Endothelial cell of umbilical vein (primary cell): ENCODE results near the gene ANKS1A. TPM values are rescaled to one million over a fixed set of nuclear protein-coding genes. Genes with fewer than 3 reads are reported as not detected.

ENCODE experiments used
- BruUV-seq: library from RNA; stranded (reverse); fragments of 400-500 nt; replicated peaks from 2 replicates; lab custom pipeline; 2021; lab: Mats Ljungman, UMichigan
- CTCF ChIA-PET: fragments of 300-600, 350-600 bp; sonication (Branson Sonifier 250); formaldehyde crosslinking; loops from one replicate; lab custom pipeline; 2021; ENCODE audit warnings: antibody characterized with exemption, inconsistent platforms; lab: Charles Lee
- POLR2A ChIA-PET: fragments of 300-600, 350-600 bp; sonication (Branson Sonifier 250); formaldehyde crosslinking; loops from one replicate; lab custom pipeline; 2021; ENCODE audit warnings: antibody characterized with exemption, inconsistent platforms; lab: Charles Lee
- DNase-seq: peaks from one replicate; pipeline ENCODE4 v3.0.0-alpha.2; 2011; ENCODE audit warnings: low read depth, low spot score
- FAIRE-seq: peaks from 2 replicates; lab custom pipeline; 2011; peaks lifted over from hg19 to GRCh38; lab: Jason Lieb, UNC
- H2AFZ ChIP-seq: 2 replicates; pipeline ENCODE4 v1.6.0; 2012; ENCODE audit warnings: low read depth, low read length, control low read depth, inconsistent platforms
- H3K27ac ChIP-seq: 2 replicates; pipeline ENCODE4 v1.5.1; 2011; ENCODE audit warnings: low read depth, mild to moderate bottlenecking, control low read depth, low read length, moderate library complexity; ENCODE audit not compliant: insufficient read depth
- H3K27me3 ChIP-seq, 2 experiments: 2 replicates each; pipeline versions ENCODE4 v1.6.0 to v1.6.1; 2011; ENCODE audit warnings: low read length in 2 of 2, mixed read lengths in 1 of 2; ENCODE audit not compliant: control insufficient read depth in 2 of 2, insufficient read depth in 2 of 2
- H3K36me3 ChIP-seq, 2 experiments: 2 replicates in 1 of 2; 3 replicates in 1 of 2; pipeline ENCODE4 v1.5.1; 2011; ENCODE audit warnings: low read length in 2 of 2, mild to moderate bottlenecking in 1 of 2, moderate library complexity in 1 of 2; ENCODE audit not compliant: control insufficient read depth in 2 of 2, insufficient read depth in 2 of 2; ENCODE audit errors: extremely low read depth in 1 of 2
- H3K4me1 ChIP-seq: 3 replicates; pipeline ENCODE4 v1.5.1; 2011; ENCODE audit warnings: mild to moderate bottlenecking, low read length; ENCODE audit not compliant: control insufficient read depth, insufficient read depth; ENCODE audit errors: extremely low read depth
- H3K4me2 ChIP-seq: 2 replicates; pipeline ENCODE4 v1.6.1; 2011; ENCODE audit warnings: low read length, control low read depth, mixed read lengths; ENCODE audit not compliant: insufficient read depth
- H3K4me3 ChIP-seq, 3 experiments: fragments of 200-600 bp in 1 of 3; sonication (generic), shearing (Covaris generic) in 1 of 3; replicated peaks in 1 of 3; 2 replicates each; pipeline ENCODE4 v1.5.1; 2011 to 2016; ENCODE audit warnings: control low read depth in 3 of 3, low read length in 3 of 3, mild to moderate bottlenecking in 2 of 3, inconsistent platforms in 1 of 3, low read depth in 1 of 3, moderate library complexity in 1 of 3; ENCODE audit not compliant: insufficient read depth in 1 of 3
- H3K79me2 ChIP-seq: 2 replicates; pipeline ENCODE4 v1.6.0; 2012; ENCODE audit warnings: low read length, inconsistent platforms; ENCODE audit not compliant: control insufficient read depth, insufficient read depth
- H3K9ac ChIP-seq: replicated peaks from 2 replicates; pipeline ENCODE3; 2011; ENCODE audit warnings: low read length, control low read depth; ENCODE audit not compliant: insufficient read depth; ENCODE audit errors: extremely low read depth
- H3K9me1 ChIP-seq: replicated peaks from 3 replicates; pipeline ENCODE4 v1.6.0; 2011; ENCODE audit warnings: mild to moderate bottlenecking, low read length; ENCODE audit not compliant: control insufficient read depth, insufficient read depth; ENCODE audit errors: extremely low read depth
- H3K9me3 ChIP-seq: replicated peaks from 2 replicates; pipeline ENCODE4 v1.5.1; 2012; ENCODE audit warnings: low read length, inconsistent platforms; ENCODE audit not compliant: control insufficient read depth, insufficient read depth
- H4K20me1 ChIP-seq: replicated peaks from 2 replicates; pipeline ENCODE3; 2011; ENCODE audit warnings: mild to moderate bottlenecking, low read length; ENCODE audit not compliant: control insufficient read depth, insufficient read depth; ENCODE audit errors: extremely low read depth
- EZH2 ChIP-seq: IDR thresholded peaks from 2 replicates; pipeline ENCODE4 v1.6.1; 2012; ENCODE audit warnings: borderline replicate concordance, low read depth, mild to moderate bottlenecking, moderate library complexity, low read length, inconsistent platforms; ENCODE audit not compliant: severe bottlenecking
- FOS ChIP-seq: IDR thresholded peaks from 2 replicates; pipeline ENCODE4 v1.6.1; 2011; ENCODE audit warnings: mild to moderate bottlenecking, low read length, moderate library complexity, borderline replicate concordance; ENCODE audit not compliant: insufficient read depth
- GATA2 ChIP-seq: IDR thresholded peaks from 2 replicates; pipeline ENCODE4 v1.7.0; 2011; ENCODE audit warnings: low read depth, mild to moderate bottlenecking, moderate library complexity, mixed read lengths, low read length; ENCODE audit not compliant: insufficient read length, insufficient read depth
- JUN ChIP-seq: IDR thresholded peaks from 2 replicates; pipeline ENCODE4 v1.6.1; 2011; ENCODE audit warnings: borderline replicate concordance, low read depth; ENCODE audit not compliant: insufficient read length, insufficient read depth
- MAX ChIP-seq: IDR thresholded peaks from 2 replicates; pipeline ENCODE4 v1.6.1; 2011; ENCODE audit not compliant: insufficient read depth, insufficient read length
- MYC ChIP-seq: IDR thresholded peaks from one replicate; pipeline ENCODE4 v1.6.1; 2011; ENCODE audit warnings: mild to moderate bottlenecking, low read depth, low read length
- POLR2A ChIP-seq: IDR thresholded peaks from 2 replicates; pipeline ENCODE4 v1.6.1; 2012; ENCODE audit warnings: low read depth, mild to moderate bottlenecking, control low read depth, low read length
- POLR2AphosphoS5 ChIP-seq: IDR thresholded peaks from 2 replicates; pipeline ENCODE4 v1.6.1; 2012; ENCODE audit warnings: low read depth, mild to moderate bottlenecking, control low read depth, low read length, moderate library complexity; ENCODE audit not compliant: insufficient read depth
- dilution Hi-C: fragments of 300-500 bp; cut with MboI; formaldehyde crosslinking; loops from one replicate; pipeline ENCODE4 v1.15.0; 2019; ENCODE audit warnings: low sequenced_read_pairs; ENCODE audit not compliant: extremely low pct_ligation_motif_present
- intact Hi-C: fragments of 100-400 bp; cut with micrococcal nuclease; formaldehyde crosslinking; loops from one replicate; pipeline ENCODE4 v1.10.0; 2022
- polyA plus RNA-seq, 4 experiments: library from polyadenylated mRNA; depleted of rRNA in 3 of 4; stranded (reverse) in 3 of 4; unstranded in 1 of 4; fragments of >200 nt; gene quantifications; 2 replicates each; pipeline versions ENCODE4 v1.2.1 to v1.2.3, GENCODE V29; 2011 to 2012; ENCODE audit warnings: missing spikeins in 1 of 4
- total RNA-seq: library from RNA; stranded (reverse); gene quantifications from 2 replicates; pipeline ENCODE4 v1.2.3, GENCODE V29; 2021
- TF ChIP-seq, protein P1 (sequence below), 2 donors: IDR thresholded peaks; 1 replicate in 1 of 2; 2 replicates in 1 of 2; pipeline ENCODE4 v1.5.1; 2011; ENCODE audit warnings: low read length in 2 of 2, mild to moderate bottlenecking in 2 of 2, moderate library complexity in 2 of 2, control low read depth in 1 of 2, inconsistent platforms in 1 of 2, low read depth in 1 of 2; ENCODE audit not compliant: insufficient read depth in 1 of 2; ENCODE audit errors: extremely low read depth in 1 of 2

Gene ANKS1A
- total and polyA plus RNA-seq, 2 donors (not counting 3 experiments of a cell fraction or from before 2014, with no cell fraction given), result 8.9 to 26.1 TPM

GRCh38 chr6:35059596-35060345 is 170.7 kb downstream of the ANKS1A start:
- Histone ChIP-seq H3K27ac (no peak overlapping the region), H3K79me2 (no peaks in the 10 kb centered on the region), H3K4me2 (no peak overlapping the region), H4K20me1 (no peaks in the 10 kb centered on the region), H3K9ac (no peak overlapping the region), H3K9me1 (no peaks in the 10 kb centered on the region), H3K27me3 (no peaks in the 10 kb centered on the region), H2AFZ (no peak overlapping the region), H3K36me3 (peaks cover 0 to 29% of the 10 kb centered on the region in 2 experiments), H3K4me3 (no peak overlapping the region), H3K4me1 (peaks cover 9% of the 10 kb centered on the region), H3K9me3 (no peaks in the 10 kb centered on the region)
- no peak for TF ChIP-seq MAX
- TF ChIP-seq, protein P1, sequence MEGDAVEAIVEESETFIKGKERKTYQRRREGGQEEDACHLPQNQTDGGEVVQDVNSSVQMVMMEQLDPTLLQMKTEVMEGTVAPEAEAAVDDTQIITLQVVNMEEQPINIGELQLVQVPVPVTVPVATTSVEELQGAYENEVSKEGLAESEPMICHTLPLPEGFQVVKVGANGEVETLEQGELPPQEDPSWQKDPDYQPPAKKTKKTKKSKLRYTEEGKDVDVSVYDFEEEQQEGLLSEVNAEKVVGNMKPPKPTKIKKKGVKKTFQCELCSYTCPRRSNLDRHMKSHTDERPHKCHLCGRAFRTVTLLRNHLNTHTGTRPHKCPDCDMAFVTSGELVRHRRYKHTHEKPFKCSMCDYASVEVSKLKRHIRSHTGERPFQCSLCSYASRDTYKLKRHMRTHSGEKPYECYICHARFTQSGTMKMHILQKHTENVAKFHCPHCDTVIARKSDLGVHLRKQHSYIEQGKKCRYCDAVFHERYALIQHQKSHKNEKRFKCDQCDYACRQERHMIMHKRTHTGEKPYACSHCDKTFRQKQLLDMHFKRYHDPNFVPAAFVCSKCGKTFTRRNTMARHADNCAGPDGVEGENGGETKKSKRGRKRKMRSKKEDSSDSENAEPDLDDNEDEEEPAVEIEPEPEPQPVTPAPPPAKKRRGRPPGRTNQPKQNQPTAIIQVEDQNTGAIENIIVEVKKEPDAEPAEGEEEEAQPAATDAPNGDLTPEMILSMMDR (IDR thresholded peaks at IDR 0.05; ENCODE audit: extremely low read depth in 1 of 2, insufficient read depth in 1 of 2, low read depth in 1 of 2, low read length in 2 of 2), result no peak
- no peak for TF ChIP-seq GATA2
- no peak for TF ChIP-seq FOS
- TF ChIP-seq JUN, result no peak
- TF ChIP-seq POLR2AphosphoS5, result no peak
- TF ChIP-seq POLR2A, result no peak
- no peak for TF ChIP-seq EZH2
- TF ChIP-seq MYC, result no peak
- intact Hi-C loops (loop anchor here (5.0 kb wide), 1 partner anchor 72 kb away; no protein-coding TSS in a partner anchor), dilution Hi-C loops (no loop called here)
- no peak for FAIRE-seq
- DNase-seq, result no peak
- BruUV-seq, result no TSS peak
- ChIA-PET CTCF (interaction anchor here (1.7 kb wide), 1 partner anchor 72 kb away, joined by 6 read pairs; no protein-coding TSS in a partner anchor), POLR2A (no interaction called here)
